Skeletal muscle satellite cell (primary cell): Measurements from ENCODE around the gene DNAI2.

Experiments
- H3K27me3 ChIP-seq: 2 replicates; pipeline ENCODE4 v1.7.0; 2013; ENCODE audit warnings: low read length; ENCODE audit not compliant: control insufficient read depth, insufficient read depth
- H3K36me3 ChIP-seq: 2 replicates; pipeline ENCODE4 v1.7.0; 2013; ENCODE audit warnings: mild to moderate bottlenecking, control low read depth, low read length; ENCODE audit not compliant: insufficient read depth
- H3K4me1 ChIP-seq: 2 replicates; pipeline ENCODE4 v1.7.0; 2013; ENCODE audit warnings: low read length; ENCODE audit not compliant: control insufficient read depth, insufficient read depth
- H3K4me2 ChIP-seq: 2 replicates; pipeline ENCODE4 v1.7.0; 2013; ENCODE audit warnings: mild to moderate bottlenecking, low read length
- H3K4me3 ChIP-seq: 2 replicates; pipeline ENCODE4 v1.7.0; 2013; ENCODE audit warnings: low read length
- H3K9ac ChIP-seq: 2 replicates; pipeline ENCODE4 v1.7.0; 2013; ENCODE audit warnings: mild to moderate bottlenecking, low read depth, low read length, moderate library complexity
- H3K9me3 ChIP-seq: replicated peaks from 2 replicates; pipeline ENCODE4 v1.7.0; 2013; ENCODE audit warnings: mild to moderate bottlenecking, control low read depth, low read length

DNAI2 gene

GRCh38 chr17:74235040-74235581 lies 38.9 kb upstream of the DNAI2 start:
- no peaks in the 10 kb centered on the region for H3K9me3 ChIP-seq
- H3K9ac ChIP-seq, result no peak overlapping the region
- H3K4me3 ChIP-seq, result no peak overlapping the region
- H3K4me2 ChIP-seq, result no peak overlapping the region
- H3K27me3 ChIP-seq, result peaks cover 5% of the 10 kb centered on the region
- H3K36me3 ChIP-seq, result no peaks in the 10 kb centered on the region
- H3K4me1 ChIP-seq, result no peaks in the 10 kb centered on the region

GRCh38 chr17:74235911-74236371 lies 38.1 kb upstream of the DNAI2 start:
- no peak overlapping the region for H3K4me2 ChIP-seq
- no peak overlapping the region for H3K9ac ChIP-seq
- H3K4me3 ChIP-seq, result no peak overlapping the region
- H3K36me3 ChIP-seq, result no peaks in the 10 kb centered on the region
- H3K9me3 ChIP-seq, result no peaks in the 10 kb centered on the region
- H3K4me1 ChIP-seq, result no peaks in the 10 kb centered on the region
- peaks cover 5% of the 10 kb centered on the region for H3K27me3 ChIP-seq

- Histone ChIP-seq H3K27me3 (peaks cover 5% of the 10 kb centered on the region), H3K9me3 (no peaks in the 10 kb centered on the region), H3K4me2 (no peak overlapping the region), H3K36me3 (no peaks in the 10 kb centered on the region), H3K9ac (no peak overlapping the region), H3K4me3 (no peak overlapping the region), H3K4me1 (no peaks in the 10 kb centered on the region)
Measured at GRCh38 chr17:74237321-74237720, 36.7 kb upstream of the DNAI2 start.

GRCh38 chr17:74239172-74239571 lies 34.9 kb upstream of the DNAI2 start:
- H3K27me3 ChIP-seq, result peaks cover 2% of the 10 kb centered on the region
- H3K36me3 ChIP-seq, result no peaks in the 10 kb centered on the region
- H3K9ac ChIP-seq, result no peak overlapping the region
- no peaks in the 10 kb centered on the region for H3K9me3 ChIP-seq
- no peaks in the 10 kb centered on the region for H3K4me1 ChIP-seq
- no peak overlapping the region for H3K4me3 ChIP-seq
- no peak overlapping the region for H3K4me2 ChIP-seq

- Histone ChIP-seq H3K9ac (no peak overlapping the region), H3K36me3 (no peaks in the 10 kb centered on the region)
Measured at GRCh38 chr17:74240618-74241205, 33.3 kb upstream of the DNAI2 start.

GRCh38 chr17:74241431-74241830 lies 32.6 kb upstream of the DNAI2 start:
- no peaks in the 10 kb centered on the region for H3K36me3 ChIP-seq
- H3K9me3 ChIP-seq, result no peaks in the 10 kb centered on the region
- H3K9ac ChIP-seq, result no peak overlapping the region
- H3K4me2 ChIP-seq, result no peak overlapping the region
- H3K4me1 ChIP-seq, result no peaks in the 10 kb centered on the region
- H3K27me3 ChIP-seq, result no peaks in the 10 kb centered on the region
- no peak overlapping the region for H3K4me3 ChIP-seq

More at GRCh38 chr17:74240618-74241205, 33.3 kb upstream of the DNAI2 start:
- H3K4me1 ChIP-seq, result no peaks in the 10 kb centered on the region
- H3K9me3 ChIP-seq, result no peaks in the 10 kb centered on the region
- no peaks in the 10 kb centered on the region for H3K27me3 ChIP-seq
- H3K4me3 ChIP-seq, result no peak overlapping the region
- H3K4me2 ChIP-seq, result no peak overlapping the region

GRCh38 chr17:74241847-74242246 lies 32.2 kb upstream of the DNAI2 start:
- H3K4me3 ChIP-seq, result no peak overlapping the region
- no peaks in the 10 kb centered on the region for H3K36me3 ChIP-seq
- no peaks in the 10 kb centered on the region for H3K9me3 ChIP-seq
- no peak overlapping the region for H3K4me2 ChIP-seq
- H3K27me3 ChIP-seq, result no peaks in the 10 kb centered on the region
- H3K9ac ChIP-seq, result no peak overlapping the region
- H3K4me1 ChIP-seq, result no peaks in the 10 kb centered on the region

- no peak overlapping the region for H3K4me3 ChIP-seq
- H3K4me2 ChIP-seq, result no peak overlapping the region
- no peaks in the 10 kb centered on the region for H3K27me3 ChIP-seq
- no peaks in the 10 kb centered on the region for H3K9me3 ChIP-seq
- H3K9ac ChIP-seq, result no peak overlapping the region
- H3K4me1 ChIP-seq, result no peaks in the 10 kb centered on the region
- H3K36me3 ChIP-seq, result no peaks in the 10 kb centered on the region
Measured at GRCh38 chr17:74243013-74243755, 30.9 kb upstream of the DNAI2 start.

- no peak overlapping the region for H3K4me3 ChIP-seq
- H3K9ac ChIP-seq, result no peak overlapping the region
Measured at GRCh38 chr17:74244128-74244527, 29.9 kb upstream of the DNAI2 start.

GRCh38 chr17:74244548-74244947 lies 29.5 kb upstream of the DNAI2 start:
- no peak overlapping the region for H3K9ac ChIP-seq
- no peaks in the 10 kb centered on the region for H3K4me1 ChIP-seq

More at GRCh38 chr17:74244128-74244527, 29.9 kb upstream of the DNAI2 start:
- no peaks in the 10 kb centered on the region for H3K36me3 ChIP-seq
- no peaks in the 10 kb centered on the region for H3K27me3 ChIP-seq
- H3K4me2 ChIP-seq, result no peak overlapping the region
- no peaks in the 10 kb centered on the region for H3K4me1 ChIP-seq
- H3K9me3 ChIP-seq, result no peaks in the 10 kb centered on the region

GRCh38 chr17:74245145-74245831 lies 28.7 kb upstream of the DNAI2 start:
- H3K4me1 ChIP-seq, result no peaks in the 10 kb centered on the region
- no peaks in the 10 kb centered on the region for H3K9me3 ChIP-seq
- no peak overlapping the region for H3K9ac ChIP-seq
- no peaks in the 10 kb centered on the region for H3K36me3 ChIP-seq
- H3K4me2 ChIP-seq, result no peak overlapping the region
- no peaks in the 10 kb centered on the region for H3K27me3 ChIP-seq
- no peak overlapping the region for H3K4me3 ChIP-seq

More at GRCh38 chr17:74244548-74244947, 29.5 kb upstream of the DNAI2 start:
- Histone ChIP-seq H3K27me3 (no peaks in the 10 kb centered on the region), H3K36me3 (no peaks in the 10 kb centered on the region), H3K9me3 (no peaks in the 10 kb centered on the region), H3K4me2 (no peak overlapping the region), H3K4me3 (no peak overlapping the region)
